ENCODE data around the gene C17orf58.

DNA sequence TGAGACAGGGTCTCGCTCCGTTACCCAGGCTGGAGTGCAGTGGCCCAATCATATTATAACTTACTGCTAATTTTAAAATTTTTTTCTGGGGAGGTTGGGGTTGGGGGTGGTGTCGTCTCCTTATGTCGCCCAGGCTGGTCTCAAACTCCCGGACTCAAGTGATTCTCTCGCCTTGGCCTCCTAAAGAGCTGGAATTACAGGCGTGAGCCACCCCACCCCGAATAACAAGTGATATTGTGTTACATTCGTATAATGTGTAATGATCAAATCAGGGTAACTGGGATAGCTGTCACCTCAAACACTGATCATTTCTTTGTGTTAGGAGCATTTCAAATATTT lies 23.0 kb upstream of the C17orf58 start:
- TF ChIP-seq POLR2AphosphoS5 (IDR thresholded peaks at IDR 0.05; ENCODE audit: low read depth, low read length) (no peak), SIN3A (IDR thresholded peaks at IDR 0.05; ENCODE audit: borderline replicate concordance, insufficient read depth, low read length) (no peak)
